NCI-H748 (cell line): ENCODE measurements around the gene NR2F1-AS1.
A peak's percentile ranks its signal among the peaks of the same experiment; 100 is the strongest.

Experiments
- DNase-seq: peaks from one replicate; lab custom pipeline; 2025; ENCODE audit not compliant: unreplicated experiment; lab: John Stamatoyannopoulos, UW

The NR2F1-AS1 gene

GRCh38 chr5:93603793-93604643 is 23.0 kb upstream of the NR2F1-AS1 start:
- DNase-seq, result peak; percentile 88

GRCh38 chr5:93603078-93603792 is 22.2 kb upstream of the NR2F1-AS1 start:
- DNase-seq, result peak; percentile 65

GRCh38 chr5:93602241-93603077 is 21.4 kb upstream of the NR2F1-AS1 start:
- DNase-seq, result peak; percentile 98

- DNase-seq, result peak; percentile 87
These were observed 20.8 kb upstream of the NR2F1-AS1 start for GRCh38 chr5:93601802-93602155.

- DNase-seq, result peak; percentile 83
These were observed 20.2 kb upstream of the NR2F1-AS1 start for GRCh38 chr5:93601071-93601801.

GRCh38 chr5:93600409-93601070 is 19.5 kb upstream of the NR2F1-AS1 start:
- DNase-seq, result no peak

- peak; percentile 90 for DNase-seq
These were observed 18.5 kb upstream of the NR2F1-AS1 start for GRCh38 chr5:93599399-93600120.

GRCh38 chr5:93599001-93599379 is 18.0 kb upstream of the NR2F1-AS1 start:
- DNase-seq, result peak; percentile 80

- peak; percentile 96 for DNase-seq
These were observed 17.3 kb upstream of the NR2F1-AS1 start for GRCh38 chr5:93598091-93599000.

GRCh38 chr5:93596676-93597490 is 15.9 kb upstream of the NR2F1-AS1 start:
- DNase-seq, result peak; percentile 97

GRCh38 chr5:93596310-93596675 is 15.3 kb upstream of the NR2F1-AS1 start:
- peak; percentile 81 for DNase-seq

- DNase-seq, result peak; percentile 82
These were observed 14.6 kb upstream of the NR2F1-AS1 start for GRCh38 chr5:93595420-93596147.

GRCh38 chr5:93594591-93595419 is 13.8 kb upstream of the NR2F1-AS1 start:
- peak; percentile 78 for DNase-seq

GRCh38 chr5:93593476-93594131 is 12.6 kb upstream of the NR2F1-AS1 start:
- no peak for DNase-seq

- DNase-seq, result no peak
These were observed 11.9 kb upstream of the NR2F1-AS1 start for GRCh38 chr5:93592883-93593282.
